Pancreas (tissue), 10 donors: Measurements from ENCODE around the gene PAX9. TPM values are rescaled to one million over a fixed set of nuclear protein-coding genes. Genes with fewer than 3 reads are reported as not detected.

Experiments used
- ATAC-seq, 4 donors: fragments of 200-7000 bp; cut with Tn5 transposase; one replicate each; pipeline versions ENCODE4 v1.8.0 to v1.9.1; 2020; ENCODE audit warnings: mild to moderate bottlenecking in 4 of 4, moderate library complexity in 4 of 4
- DNase-seq, 6 donors: peaks; one replicate each; pipeline ENCODE4 v3.0.0-alpha.2; 2020
- FAIRE-seq: peaks from 2 replicates; lab custom pipeline; 2012; peaks lifted over from hg19 to GRCh38; lab: Jason Lieb, UNC
- H3K27ac ChIP-seq, 4 donors: fragments of 200-600 bp; sonication (generic); 1 replicate in 3 of 4; 2 replicates in 1 of 4; pipeline versions ENCODE4 v1.5.0 to v1.8.0; 2020
- H3K27me3 ChIP-seq, 4 donors: fragments of 200-600 bp; one replicate each; pipeline ENCODE4 v1.8.0; 2021
- H3K36me3 ChIP-seq, 3 donors: fragments of 200-600 bp; sonication (generic) in 1 of 3; one replicate each; pipeline versions ENCODE4 v1.5.0 to v1.8.0; 2020 to 2021
- H3K4me1 ChIP-seq, 3 donors: fragments of 200-600 bp; one replicate each; pipeline ENCODE4 v1.8.0; 2021
- H3K4me3 ChIP-seq, 4 donors: fragments of 200-600 bp; sonication (generic) in 2 of 4; one replicate each; pipeline versions ENCODE4 v1.5.0 to v1.8.0; 2020 to 2021
- H3K9me3 ChIP-seq, 4 donors: fragments of 200-600 bp; one replicate each; pipeline ENCODE4 v1.8.0; 2021
- WGBS, 2 donors: extraction: QIAGEN DNeasy Blood & Tissue Kit; methylation state at CpG; one replicate each; pipeline ENCODE4 v1.1.7; 2013; 5-methylcytosine and 5-hydroxymethylcytosine counted together
- intact Hi-C, 3 donors: fragments of 100-400 bp; cut with DNase I; formaldehyde crosslinking; loops; one replicate each; pipeline versions ENCODE4 v1.11.1 to v1.14.2; 2022
- polyA plus RNA-seq, 2 donors: library from polyadenylated mRNA; stranded (reverse); fragments of 200-250 nt; gene quantifications; one replicate each; pipeline ENCODE4 v1.2.3, GENCODE V29; 2013
- total RNA-seq, 6 donors: library from RNA; stranded (reverse); fragmentation: NEBNext Ultra II Directional in 4 of 6; extraction: Animal tissue kit (Norgen Biotek cat#: 25700) in 4 of 6; gene quantifications; one replicate each; pipeline versions ENCODE4 v1.2.1 to v1.2.4, GENCODE V29; 2021 to 2023
- TF ChIP-seq, protein P1 (sequence below), 4 donors: fragments of 200-600 bp; sonication (generic) in 3 of 4; IDR thresholded peaks; one replicate each; pipeline versions ENCODE4 v1.5.0 to v1.8.0; 2021; ENCODE audit warnings: antibody characterized with exemption in 4 of 4
- donor health status: healthy with polysubstance abuse.
- donor health status: DM: no; HTN: no; CAD: no; lungs with moderate emphysema.
- donor health status: DM: no; HTN: no; CAD: no.
- donor health status: control.
- donor health status: control.
- donor health status: Bipolar disorder and iron deficiency.
- donor health status: DM: yes; HTN: yes; CAD: no.
- donor health status: DM: no; HTN: no; CAD: no.
- donor health status: DM: no; HTN: no; CAD: no.
- donor health status: DM: yes; HTN: yes; CAD: no.

The PAX9 gene
- total and polyA plus RNA-seq, 8 donors = 0.04 to 0.23 (median 0.16) TPM; not detected in 4

DNA sequence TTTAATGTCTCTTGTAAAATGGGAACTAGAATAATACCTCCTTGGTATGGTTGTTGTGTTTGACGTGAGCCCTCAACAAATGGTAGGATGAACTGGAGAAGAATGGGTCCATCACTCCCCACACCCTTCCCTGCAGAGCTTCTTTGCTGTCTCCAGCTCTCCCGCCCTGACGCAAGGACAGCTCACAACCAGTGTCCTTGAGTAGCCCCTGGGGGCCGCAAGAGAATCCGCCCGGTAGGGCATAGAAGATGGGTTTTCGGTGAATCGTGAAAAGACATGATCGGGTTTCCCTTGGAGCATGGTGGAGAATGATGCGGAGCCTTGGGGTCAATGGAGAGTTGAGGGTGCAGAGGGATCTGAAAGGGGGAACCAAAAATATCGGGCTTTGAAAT, 6.1 kb upstream of the PAX9 start:
- intact Hi-C loops = no loop called here
- no peak for FAIRE-seq
- H3K27me3 ChIP-seq = peaks cover 18 to 96% (median 49%) of the 10 kb centered on the region in 4 donors

DNA sequence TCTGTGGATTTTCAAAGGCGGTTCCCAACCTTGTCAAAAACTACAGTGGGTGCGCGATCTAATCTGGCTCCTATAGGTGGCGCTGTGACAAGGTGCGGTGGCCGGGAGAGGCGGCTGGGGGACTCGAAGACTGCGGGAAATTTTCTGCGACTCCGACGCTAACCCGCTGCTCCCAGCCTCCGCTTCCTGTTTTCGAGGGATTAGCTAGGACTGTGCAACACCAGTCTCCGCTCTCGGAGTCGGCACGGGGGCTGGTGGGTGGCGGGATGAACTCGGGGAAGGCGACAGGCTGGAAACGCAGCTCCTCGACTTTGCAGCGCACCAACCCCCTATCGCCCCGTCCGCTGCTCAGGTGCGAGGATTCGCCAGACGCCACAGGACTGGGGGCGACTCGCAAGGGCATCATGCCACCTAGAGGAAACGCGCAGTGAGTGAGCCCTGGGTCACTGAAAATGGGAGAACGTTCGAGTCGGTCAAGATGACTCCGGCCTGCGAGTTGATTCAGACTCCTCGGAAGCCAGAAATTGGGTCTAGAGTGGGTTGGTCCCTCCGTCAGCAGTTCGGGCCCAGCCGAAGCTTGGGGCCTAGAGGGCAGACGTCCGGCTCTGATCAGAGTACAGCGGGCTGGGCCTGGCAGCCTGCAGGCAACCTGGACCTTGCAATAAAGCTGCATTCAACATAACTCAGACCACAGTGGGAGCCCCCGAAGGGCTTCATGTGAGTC, 5.5 kb upstream of the PAX9 start:
- intact Hi-C loops = no loop called here
- peaks cover 18 to 96% (median 51%) of the 10 kb centered on the region in 4 donors for H3K27me3 ChIP-seq
- H3K9me3 ChIP-seq = no peaks in the 10 kb centered on the region
- FAIRE-seq = no peak
- TF ChIP-seq, protein P1, sequence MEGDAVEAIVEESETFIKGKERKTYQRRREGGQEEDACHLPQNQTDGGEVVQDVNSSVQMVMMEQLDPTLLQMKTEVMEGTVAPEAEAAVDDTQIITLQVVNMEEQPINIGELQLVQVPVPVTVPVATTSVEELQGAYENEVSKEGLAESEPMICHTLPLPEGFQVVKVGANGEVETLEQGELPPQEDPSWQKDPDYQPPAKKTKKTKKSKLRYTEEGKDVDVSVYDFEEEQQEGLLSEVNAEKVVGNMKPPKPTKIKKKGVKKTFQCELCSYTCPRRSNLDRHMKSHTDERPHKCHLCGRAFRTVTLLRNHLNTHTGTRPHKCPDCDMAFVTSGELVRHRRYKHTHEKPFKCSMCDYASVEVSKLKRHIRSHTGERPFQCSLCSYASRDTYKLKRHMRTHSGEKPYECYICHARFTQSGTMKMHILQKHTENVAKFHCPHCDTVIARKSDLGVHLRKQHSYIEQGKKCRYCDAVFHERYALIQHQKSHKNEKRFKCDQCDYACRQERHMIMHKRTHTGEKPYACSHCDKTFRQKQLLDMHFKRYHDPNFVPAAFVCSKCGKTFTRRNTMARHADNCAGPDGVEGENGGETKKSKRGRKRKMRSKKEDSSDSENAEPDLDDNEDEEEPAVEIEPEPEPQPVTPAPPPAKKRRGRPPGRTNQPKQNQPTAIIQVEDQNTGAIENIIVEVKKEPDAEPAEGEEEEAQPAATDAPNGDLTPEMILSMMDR (IDR thresholded peaks at IDR 0.05) = peak; percentile 17 to 34 (median 22)
- H3K27ac ChIP-seq = no peak overlapping the region
- ATAC-seq = peak; percentile 28 to 71 (median 57)
- peaks cover 0 to 21% (median 3%) of the 10 kb centered on the region in 3 donors for H3K4me1 ChIP-seq
- DNase-seq = peak in 4 of 6 donors; percentile 34 to 74 (median 54)
- peak overlapping the region in 1 of 4 donors; percentile 13 for H3K4me3 ChIP-seq
- H3K36me3 ChIP-seq = no peaks in the 10 kb centered on the region
- WGBS, 2 donors = 6 to 8% methylated on average over 48 of the region's 48 CpGs

More for the DNA sequence above, 6.1 kb upstream of the PAX9 start:
- no peak overlapping the region for H3K4me3 ChIP-seq
- H3K36me3 ChIP-seq = no peaks in the 10 kb centered on the region
- 11 to 12% methylated on average over 11 of the region's 11 CpGs for whole genome bisulfite sequencing, 2 donors
- ATAC-seq = no peak
- H3K9me3 ChIP-seq = no peaks in the 10 kb centered on the region
- peak in 1 of 6 donors; percentile 33 for DNase-seq
- no peak overlapping the region for H3K27ac ChIP-seq
- TF ChIP-seq, protein P1 (IDR thresholded peaks at IDR 0.05) = no peak
- peaks cover 0 to 21% (median 0%) of the 10 kb centered on the region in 3 donors for H3K4me1 ChIP-seq

DNA sequence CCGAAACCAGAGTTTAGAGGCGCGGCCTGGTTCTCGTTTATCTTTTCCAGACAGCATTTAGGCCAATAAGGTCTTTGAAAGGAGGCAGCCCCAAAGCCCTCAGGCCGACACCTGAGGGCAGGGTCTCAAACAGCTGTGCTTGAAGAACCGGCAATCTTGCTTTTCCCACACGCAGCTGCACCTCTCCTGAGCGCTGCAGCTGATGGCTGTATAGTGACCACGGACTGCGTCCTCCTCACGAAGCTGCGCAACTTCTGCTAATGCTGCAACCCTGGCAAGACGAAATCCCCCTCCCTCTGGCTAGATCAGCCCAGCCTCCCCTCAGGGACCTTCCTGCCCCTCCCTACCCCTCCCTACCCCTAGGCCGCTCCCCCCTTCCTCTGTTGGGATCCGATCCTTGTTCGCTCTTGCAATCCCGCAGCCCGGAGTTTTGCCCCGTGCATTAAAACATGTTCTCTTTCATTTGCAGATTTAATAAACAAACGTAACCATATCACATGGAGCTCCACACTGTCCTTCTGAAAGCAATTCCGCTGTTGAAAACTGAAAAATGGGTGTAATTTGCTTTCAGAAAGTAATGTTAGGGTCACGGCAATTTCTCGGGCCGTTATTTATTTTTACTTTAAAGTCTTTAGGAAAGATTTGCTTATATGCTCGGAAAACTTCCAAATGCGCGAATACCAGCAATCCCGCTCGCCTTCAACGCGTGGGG, 4.8 kb upstream of the PAX9 start:
- ATAC-seq (no peak), FAIRE-seq (no peak), DNase-seq (peak in 1 of 6 donors; percentile 37)
- Histone ChIP-seq H3K4me1 (peaks cover 0 to 21% (median 5%) of the 10 kb centered on the region in 3 donors), H3K36me3 (no peaks in the 10 kb centered on the region), H3K4me3 (peak overlapping the region in 1 of 4 donors; percentile 40), H3K9me3 (no peaks in the 10 kb centered on the region), H3K27me3 (peaks cover 15 to 92% (median 49%) of the 10 kb centered on the region in 4 donors), H3K27ac (no peak overlapping the region)
- intact Hi-C loops = no loop called here
- WGBS, 2 donors = 11% methylated on average over 31 of the region's 31 CpGs
- TF ChIP-seq, protein P1 (IDR thresholded peaks at IDR 0.05) = no peak

DNA sequence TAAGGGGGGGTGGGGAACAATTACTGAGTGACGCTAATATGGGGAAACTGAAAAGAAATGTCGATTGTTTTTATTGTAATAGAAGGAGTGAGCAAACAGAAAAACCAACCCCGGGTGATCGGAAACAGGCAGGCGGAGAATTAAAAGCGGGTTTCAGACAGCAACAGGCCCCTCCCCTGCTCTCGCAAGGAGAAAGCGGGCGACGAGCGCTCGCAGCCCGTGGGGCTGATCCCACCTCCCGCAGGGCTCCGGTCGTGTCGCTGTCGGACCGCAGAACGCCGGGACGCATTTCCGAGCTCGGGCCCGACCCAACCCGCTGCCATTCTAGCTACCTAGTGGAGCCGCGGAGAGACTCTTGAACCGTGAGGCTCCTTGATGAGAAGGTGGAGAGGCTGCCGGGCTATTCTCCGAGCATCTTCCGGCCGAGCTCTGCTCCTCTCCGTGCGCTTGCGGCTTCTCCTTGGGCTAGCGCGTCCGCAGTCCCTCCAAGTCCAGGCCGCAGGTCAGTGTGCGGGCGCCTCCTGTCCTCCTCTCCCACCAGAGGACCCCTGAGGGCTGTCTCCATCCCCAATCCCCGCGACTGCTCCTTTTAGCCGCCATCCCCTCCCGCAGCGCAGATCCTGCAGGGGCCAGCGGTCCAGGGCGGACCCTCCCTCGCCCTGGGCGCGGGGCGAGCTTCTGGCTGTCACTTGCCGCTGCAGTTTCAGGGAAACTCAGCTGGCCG, 4.1 kb upstream of the PAX9 start:
- ATAC-seq = no peak
- Histone ChIP-seq H3K4me3 (peak overlapping the region in 1 of 4 donors; percentile 40), H3K9me3 (no peaks in the 10 kb centered on the region), H3K36me3 (no peaks in the 10 kb centered on the region), H3K27me3 (peaks cover 13 to 90% (median 45%) of the 10 kb centered on the region in 4 donors), H3K27ac (no peak overlapping the region), H3K4me1 (peaks cover 0 to 21% (median 8%) of the 10 kb centered on the region in 3 donors)
- intact Hi-C loops = no loop called here
- no peak for FAIRE-seq
- WGBS, 2 donors = 4% methylated on average over 52 to 55 of the region's 55 CpGs
- peak in 4 of 6 donors; percentile 16 to 69 (median 48) for DNase-seq
- TF ChIP-seq, protein P1 (IDR thresholded peaks at IDR 0.05) = no peak
